PC-3 (cell line): ENCODE measurements around the gene SLC19A1.

ENCODE experiments used
- EZH2 ChIP-seq: fragments of 300-600 bp; sonication (generic); IDR thresholded peaks from one replicate; pipeline ENCODE4 v1.6.1; 2017; ENCODE audit warnings: antibody characterized with exemption, mild to moderate bottlenecking, low read length; ENCODE audit not compliant: unreplicated experiment
- EZH2phosphoT487 ChIP-seq: fragments of 300-600 bp; sonication (generic); IDR thresholded peaks from 2 replicates; pipeline ENCODE4 v1.6.1; 2018; ENCODE audit warnings: mild to moderate bottlenecking, antibody characterized with exemption, low read length, borderline replicate concordance
- TF ChIP-seq, protein P1 (sequence below): fragments of 300-600 bp; sonication (generic); conservative IDR thresholded peaks from 2 replicates; pipeline ENCODE4 v1.5.1; 2017; ENCODE audit warnings: antibody characterized with exemption, low read depth, mild to moderate bottlenecking, low read length

DNA sequence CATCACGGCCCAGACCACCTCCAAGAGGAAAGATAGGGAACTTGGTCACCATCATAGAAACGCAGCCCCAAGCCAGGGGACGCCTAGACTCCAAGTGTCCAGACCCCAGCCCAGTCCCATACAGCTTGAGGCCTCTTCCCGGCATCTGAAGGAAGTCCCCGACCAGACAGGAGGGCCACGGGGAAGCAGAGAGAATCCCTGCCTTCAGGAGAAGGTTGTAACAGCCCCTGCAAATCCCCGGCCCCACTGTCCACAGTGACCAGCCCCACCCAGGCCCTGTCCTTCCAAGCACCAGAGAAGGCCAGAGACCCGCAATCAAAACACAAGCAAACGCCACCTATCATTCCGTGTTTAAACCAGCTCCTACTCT, 1.7 kb downstream of the SLC19A1 start:
- TF ChIP-seq, protein P1, sequence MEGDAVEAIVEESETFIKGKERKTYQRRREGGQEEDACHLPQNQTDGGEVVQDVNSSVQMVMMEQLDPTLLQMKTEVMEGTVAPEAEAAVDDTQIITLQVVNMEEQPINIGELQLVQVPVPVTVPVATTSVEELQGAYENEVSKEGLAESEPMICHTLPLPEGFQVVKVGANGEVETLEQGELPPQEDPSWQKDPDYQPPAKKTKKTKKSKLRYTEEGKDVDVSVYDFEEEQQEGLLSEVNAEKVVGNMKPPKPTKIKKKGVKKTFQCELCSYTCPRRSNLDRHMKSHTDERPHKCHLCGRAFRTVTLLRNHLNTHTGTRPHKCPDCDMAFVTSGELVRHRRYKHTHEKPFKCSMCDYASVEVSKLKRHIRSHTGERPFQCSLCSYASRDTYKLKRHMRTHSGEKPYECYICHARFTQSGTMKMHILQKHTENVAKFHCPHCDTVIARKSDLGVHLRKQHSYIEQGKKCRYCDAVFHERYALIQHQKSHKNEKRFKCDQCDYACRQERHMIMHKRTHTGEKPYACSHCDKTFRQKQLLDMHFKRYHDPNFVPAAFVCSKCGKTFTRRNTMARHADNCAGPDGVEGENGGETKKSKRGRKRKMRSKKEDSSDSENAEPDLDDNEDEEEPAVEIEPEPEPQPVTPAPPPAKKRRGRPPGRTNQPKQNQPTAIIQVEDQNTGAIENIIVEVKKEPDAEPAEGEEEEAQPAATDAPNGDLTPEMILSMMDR = no peak
- TF ChIP-seq EZH2phosphoT487 (no peak), EZH2 (no peak)
